Stimulated activated CD4-positive, alpha-beta T cell treated with anti-CD3 and anti-CD28 coated beads, Interleukin-1b, Interleukin-23, amount 100 ng/mL, for 48 hours (primary cell): Measurements from ENCODE around the gene PRIM2.
"Not testable (repeated sequence)": the region's sequence is repeated elsewhere in the genome, so short reads cannot be mapped to it uniquely, and the experiment has no call there.

Experiments used
- DNase-seq: peaks from one replicate; pipeline ENCODE4 v3.0.0-alpha.2; 2020

The PRIM2 gene

DNA sequence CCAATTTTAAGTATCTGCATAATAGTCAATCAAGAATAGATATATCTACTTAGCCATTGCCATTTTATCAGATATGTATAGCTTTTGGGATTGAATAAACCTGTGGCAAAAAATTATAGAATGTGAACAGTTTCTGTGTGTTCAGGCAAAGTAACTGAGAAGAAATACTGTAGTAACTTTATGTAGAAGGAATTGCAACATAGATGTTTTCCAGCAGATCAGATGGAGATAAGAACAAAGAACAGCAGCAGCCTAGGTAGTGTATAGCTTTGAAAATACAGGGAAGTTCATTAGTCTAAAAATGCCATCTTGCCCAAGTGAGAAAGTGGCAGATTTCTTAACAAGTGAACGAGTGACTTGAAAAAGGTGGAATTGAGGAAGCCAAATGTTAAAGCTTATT is 197.7 kb downstream of the PRIM2 start:
- DNase-seq = not testable (repeated sequence)

DNA sequence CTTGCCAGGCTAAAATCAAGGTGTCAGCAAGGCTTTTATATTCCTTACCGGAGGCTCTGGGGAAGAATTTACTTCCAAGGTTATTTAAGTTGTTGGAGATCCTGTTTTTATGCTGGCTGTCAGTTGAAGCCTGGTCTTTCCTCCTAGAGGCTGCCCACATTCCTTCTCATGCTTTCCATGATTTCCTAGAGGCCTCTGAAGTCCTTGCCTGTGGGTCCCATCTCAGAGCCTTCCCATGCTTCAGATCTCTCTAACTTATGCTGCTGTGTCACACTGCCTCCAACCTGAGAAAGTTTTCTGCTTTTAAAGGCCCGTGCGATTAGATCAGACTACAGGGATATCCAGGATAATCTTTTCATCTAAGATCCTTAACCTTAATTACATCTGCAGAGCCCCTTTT is 198.4 kb downstream of the PRIM2 start:
- DNase-seq = not testable (repeated sequence)

DNA sequence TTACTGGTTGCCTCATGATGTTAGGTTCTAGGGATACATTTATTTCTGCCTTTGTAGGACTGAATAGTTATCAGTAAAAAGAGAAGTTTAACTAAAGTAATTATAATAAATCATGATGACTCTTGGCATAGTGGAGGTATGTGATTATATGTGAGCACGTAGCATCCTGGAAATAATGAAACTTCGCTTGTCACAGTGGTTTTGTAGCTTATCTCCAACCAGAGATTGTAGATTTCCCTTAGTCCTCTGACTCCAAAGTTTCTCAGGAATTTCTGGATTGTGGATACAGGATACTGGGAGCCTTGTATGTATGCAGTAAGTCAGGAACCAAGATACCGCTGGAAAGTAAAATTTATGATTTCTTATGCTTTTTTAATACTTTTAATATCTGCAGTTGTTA is 199.3 kb downstream of the PRIM2 start:
- DNase-seq = not testable (repeated sequence)

DNA sequence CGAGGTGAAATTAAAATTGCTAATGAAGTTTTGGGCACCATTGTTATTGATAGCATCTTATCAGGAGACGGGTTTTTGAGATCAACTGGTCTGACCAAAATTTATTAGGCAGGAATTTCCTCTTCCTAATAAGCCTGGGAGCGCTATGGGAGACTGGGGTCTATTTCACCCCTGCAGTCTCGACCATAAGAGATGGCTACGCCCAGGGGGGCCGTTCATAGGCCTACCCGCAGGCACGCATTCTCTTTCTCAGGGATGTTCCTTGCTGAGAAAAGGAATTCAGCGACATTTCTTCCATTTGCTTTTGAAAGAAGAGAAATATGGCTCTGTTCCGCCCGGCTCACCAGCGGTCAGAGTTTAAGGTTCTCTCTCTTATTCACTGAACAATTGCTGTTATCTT is 201.8 kb downstream of the PRIM2 start:
- not testable (repeated sequence) for DNase-seq

DNA sequence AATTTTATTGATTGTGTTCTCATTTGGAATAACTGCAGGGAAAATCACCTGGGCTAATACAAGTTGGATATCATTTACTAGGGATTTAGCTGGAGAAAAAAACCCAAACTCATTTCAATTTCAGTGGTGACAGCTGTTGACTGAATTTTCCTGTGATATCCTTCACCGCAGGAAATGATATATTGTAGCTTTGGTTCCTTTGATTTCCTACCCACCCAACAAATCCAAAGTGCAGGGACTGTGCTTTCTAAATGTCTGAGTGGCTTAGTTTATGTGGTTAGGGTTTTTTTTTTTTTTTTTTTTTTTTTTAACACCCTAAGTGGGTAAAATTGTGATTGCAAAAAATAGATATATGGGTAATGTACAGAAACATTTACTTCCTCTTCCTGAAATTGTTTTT is 203.7 kb downstream of the PRIM2 start:
- not testable (repeated sequence) for DNase-seq

DNA sequence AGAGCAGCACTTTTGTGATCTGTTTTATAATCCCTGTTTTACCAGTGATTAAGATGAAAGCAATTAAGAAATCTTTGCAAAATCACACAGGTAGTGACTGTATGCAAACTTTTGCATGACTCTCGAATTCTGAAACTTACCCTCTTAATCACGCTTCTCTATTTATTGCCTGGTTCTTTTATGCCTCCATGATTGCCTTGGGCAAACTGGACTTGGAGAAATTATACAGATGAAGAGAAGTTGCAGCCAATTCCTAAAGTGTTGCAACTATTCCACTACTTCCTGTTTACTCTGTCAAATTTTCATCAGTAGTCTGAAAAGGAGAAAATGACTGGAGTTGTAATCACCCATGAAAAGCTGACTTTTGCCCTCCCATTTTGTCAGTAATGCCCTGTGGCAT is 205.8 kb downstream of the PRIM2 start:
- DNase-seq = not testable (repeated sequence)

DNA sequence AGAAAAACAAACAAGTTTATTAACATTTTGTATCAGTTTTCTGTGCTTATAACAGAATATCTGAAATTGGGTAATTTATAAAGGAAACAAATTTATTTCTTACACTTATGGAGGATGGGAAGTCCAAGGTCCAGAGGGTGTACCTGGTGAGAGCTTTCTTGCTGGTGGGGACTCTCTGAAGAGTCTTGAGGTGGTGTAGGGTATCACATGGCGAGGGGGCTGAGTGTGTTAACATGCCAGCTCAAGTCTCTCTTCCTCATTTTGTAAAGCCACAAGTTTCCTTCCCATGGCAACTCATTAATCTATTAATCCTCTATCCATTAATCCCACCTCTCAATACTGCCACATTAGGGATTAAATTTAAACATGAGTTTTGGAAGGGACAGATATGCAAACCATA is 212.3 kb downstream of the PRIM2 start:
- not testable (repeated sequence) for DNase-seq

DNA sequence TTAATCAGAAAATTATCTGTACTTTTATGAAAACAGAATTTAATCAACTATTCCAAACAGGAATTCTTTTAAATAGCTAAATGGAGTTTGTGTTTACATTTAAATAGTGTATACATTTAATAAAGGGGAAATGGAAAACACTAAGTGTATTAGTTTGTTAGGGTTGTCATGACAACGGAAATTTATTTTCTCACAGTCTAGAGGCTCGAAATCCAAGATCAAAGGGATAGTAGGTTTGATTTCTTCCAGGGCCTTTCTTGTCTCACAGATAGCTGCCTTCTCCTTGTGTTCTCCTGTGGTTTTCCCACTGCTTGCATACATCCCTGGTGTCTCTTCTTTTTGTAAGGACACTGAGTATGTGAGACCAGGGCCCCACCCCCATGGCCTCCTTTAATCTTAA is 215.2 kb downstream of the PRIM2 start:
- not testable (repeated sequence) for DNase-seq

DNA sequence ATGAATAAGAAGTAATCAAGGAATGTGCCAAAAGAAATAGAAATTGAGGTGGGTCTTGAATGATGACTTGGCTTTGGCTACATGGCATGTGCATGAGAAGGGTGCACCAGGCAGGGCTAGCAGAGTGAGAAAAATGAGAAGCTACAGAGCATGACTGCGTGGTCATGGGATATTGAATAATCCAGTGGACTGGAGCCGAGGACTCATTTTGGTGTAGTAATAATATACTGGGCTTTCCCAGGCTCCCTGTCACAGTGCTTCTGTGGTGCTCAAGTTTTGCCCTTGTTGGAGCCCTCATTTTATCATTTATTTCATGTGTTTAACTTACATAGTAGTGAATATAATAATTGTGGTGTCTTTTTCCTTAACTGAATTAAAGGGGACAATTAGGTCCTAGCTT is 217.7 kb downstream of the PRIM2 start:
- not testable (repeated sequence) for DNase-seq

DNA sequence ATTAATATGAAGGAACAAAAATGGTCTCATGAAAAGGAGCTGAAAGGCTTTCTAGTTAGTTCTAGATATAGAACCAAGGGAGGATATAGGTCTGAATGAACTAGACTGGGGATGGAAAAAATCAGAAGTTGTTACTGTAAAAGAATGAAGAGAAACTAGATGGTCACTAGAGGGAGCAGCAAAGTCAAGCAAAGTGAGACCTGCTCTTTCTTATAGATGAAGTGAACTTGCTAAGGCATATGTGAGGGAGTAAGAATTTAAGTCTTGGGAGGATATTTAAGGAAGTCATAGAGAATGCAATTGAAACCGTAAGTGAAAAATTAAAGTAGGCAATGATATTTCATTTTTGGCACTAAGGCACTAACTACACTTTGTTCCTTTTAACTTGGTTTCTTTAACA is 218.6 kb downstream of the PRIM2 start:
- not testable (repeated sequence) for DNase-seq

DNA sequence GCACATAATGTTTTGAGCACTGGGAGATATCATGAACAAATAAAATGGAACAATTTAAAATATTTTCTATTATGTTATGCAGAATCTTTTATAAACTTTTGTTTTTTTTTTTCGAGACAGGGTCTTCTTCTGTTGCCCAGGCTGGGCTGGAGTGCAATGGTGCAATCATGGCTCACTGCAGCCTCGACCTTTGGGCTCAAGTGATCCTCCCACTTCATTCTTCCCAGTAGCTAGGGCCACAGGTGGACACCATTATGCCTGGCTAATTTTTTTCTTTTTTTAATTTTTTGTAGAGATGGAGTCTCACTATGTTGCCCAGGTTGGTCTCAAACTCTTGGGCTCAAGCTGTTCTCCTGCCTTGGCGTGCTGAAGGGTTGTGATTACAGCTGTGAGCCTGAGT is 220.5 kb downstream of the PRIM2 start:
- not testable (repeated sequence) for DNase-seq

DNA sequence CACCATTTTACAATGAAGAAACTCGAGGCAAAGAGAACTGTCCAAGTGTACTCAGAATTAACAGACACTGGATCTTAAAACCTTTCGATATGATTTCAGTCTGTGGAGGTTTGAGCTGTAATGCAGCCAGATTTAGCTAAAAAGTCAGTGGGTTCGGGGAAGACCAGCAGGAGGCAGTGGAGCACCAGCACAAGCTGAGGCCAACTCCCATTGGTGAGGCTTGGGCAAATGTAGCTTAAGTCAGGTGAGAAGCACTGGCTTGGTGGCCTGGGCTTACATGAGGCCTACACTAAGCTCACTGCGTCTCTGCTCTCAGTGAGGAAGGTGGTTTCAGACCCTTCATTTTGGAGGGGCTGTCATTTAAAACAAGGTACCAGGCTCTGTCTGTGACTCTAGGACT is 234.5 kb downstream of the PRIM2 start:
- DNase-seq = not testable (repeated sequence)

DNA sequence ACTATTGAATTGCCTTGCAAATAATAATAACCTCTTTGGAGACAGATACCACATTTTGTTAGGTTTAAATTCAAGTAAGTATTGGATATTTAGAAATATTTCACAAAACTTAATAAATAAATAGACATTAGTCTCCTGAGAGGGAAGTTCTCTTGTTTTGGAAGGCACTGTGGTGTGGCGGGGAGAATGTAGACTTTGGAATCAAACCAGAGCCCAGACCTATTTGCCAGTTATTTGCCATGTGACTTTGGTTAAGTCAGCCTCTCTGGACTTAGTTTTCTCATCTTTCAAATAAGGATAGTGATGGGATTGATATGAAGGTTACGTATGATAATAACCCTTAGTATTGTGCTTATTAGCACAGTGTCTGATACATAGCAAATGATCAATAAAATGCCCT is 240.4 kb downstream of the PRIM2 start:
- DNase-seq = not testable (repeated sequence)

DNA sequence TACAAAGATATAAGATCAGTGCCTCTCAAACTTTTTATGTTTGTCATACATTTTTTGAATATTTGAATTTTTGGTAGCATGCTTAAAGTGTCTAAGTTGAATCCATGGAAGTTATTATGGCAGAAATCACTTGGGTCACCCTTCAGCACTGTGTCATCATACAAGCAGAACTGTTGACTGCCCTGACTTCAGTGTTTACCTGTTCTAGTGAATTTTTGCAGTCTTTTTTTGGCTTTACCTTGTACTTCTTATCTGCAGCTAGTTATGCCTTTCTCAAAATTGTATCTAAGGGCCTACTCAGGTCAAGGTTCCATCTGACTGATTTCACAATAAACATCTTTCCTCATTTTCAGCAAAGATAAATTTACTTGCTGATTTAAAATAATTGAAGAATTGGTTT is 241.7 kb downstream of the PRIM2 start:
- not testable (repeated sequence) for DNase-seq

DNA sequence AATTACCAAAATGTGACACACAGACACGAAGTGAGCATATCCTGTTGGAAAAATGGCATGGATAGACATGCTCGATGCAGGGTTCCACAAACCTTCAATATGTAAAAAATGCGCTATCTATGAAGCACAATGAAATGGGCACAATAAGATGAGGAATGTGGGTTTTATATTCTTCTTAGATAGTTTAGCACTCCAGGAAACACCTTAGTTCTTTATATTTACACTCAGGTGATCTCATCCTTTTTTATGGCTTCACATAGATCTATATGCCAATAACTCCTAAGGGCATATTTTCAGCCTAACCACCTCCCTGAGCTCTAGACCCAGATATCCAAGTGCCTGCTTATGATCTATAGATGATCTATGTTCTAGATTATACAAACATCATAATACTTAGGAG is 244.8 kb downstream of the PRIM2 start:
- not testable (repeated sequence) for DNase-seq

DNA sequence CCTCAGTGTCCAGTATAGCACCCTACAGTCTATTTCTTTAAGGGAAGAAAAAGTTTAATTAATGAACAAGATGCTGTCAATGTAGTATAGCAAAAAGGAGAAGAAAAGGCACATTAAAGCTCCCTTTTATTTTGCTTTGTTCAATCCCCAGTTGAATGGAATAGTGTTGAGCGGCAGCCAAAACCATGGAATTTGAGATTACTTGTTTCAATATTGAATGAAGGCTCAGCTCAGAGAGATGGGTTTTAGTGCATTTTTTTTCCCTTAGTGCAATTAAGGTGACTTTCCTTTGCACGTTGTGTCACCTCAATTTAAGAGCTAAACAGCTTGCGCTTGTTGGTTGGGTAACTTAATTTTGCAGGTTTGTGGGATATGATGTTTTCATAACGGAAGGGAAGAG is 254.7 kb downstream of the PRIM2 start:
- not testable (repeated sequence) for DNase-seq

DNA sequence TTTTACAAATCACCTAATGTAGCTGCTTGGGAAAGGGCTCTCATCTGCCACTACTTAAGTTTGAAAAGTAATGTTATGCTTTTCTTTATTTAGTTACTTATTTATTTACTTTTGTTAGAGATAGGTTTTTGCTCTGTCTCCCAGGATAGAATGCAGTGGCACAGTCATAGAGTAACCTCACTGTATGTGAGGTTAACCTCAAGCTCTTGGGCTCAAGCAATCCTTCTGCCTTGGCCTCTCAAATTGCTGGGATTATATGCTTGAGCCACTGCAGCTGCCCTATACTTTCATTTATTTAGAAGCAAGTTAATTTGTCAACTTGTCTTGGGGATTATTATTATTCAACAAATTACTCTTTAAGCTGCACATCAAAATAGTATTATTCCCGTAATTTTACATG is 255.4 kb downstream of the PRIM2 start:
- not testable (repeated sequence) for DNase-seq

DNA sequence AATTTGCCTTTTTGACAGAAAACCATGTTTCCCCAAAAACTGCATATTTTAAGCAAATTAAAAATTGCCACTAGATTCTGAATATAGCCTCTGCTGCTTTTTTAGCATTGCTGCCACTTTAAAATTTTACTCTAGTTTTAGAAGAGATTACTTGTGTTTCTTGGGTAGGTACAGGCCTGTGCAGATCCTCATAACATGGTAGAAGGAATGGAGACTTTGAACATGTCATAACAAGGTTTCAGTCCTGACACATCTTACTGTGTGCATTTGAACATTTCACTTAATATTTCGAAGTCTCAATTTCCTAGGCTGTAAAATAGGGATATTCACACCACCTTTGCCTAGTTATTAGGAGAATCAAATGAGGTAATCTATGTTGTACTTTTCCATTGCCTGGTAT is 259.6 kb downstream of the PRIM2 start:
- not testable (repeated sequence) for DNase-seq

DNA sequence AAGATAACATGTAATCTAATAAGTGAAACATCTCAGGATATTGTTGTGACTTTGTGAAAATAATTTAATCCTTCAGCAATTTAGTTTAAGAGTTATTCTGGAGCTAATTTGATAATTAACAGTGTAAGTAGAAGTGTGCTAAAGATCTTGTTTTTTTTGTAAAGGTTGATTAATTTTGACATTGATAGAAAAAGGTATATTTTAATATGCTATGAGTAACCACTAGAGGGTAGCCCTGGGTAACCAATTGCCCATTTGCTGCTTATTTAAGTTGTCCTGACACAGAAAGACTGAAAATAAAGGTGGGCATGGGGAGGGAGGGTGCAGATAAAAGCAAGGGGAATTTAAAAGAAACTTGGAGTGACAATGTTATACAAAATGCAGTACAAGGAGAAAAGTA is 262.1 kb downstream of the PRIM2 start:
- not testable (repeated sequence) for DNase-seq

DNA sequence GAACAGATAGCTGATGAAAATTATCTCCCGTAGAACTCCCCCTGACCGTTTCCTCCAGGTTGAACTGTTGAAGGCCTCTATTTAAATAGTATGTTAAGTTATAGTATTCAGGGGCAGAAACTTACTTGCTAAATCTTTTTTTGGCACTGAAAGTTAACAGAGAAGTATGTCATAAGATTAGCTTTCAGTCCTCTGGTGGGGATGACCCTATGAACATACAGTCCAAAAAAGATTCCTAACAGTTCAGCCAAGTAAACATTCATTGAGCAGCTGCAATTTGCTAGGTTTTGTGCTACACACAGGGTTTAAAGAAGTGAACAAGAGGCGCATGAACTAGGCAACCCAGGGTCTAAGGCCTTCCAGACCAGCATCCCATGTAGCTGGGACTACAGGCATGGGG is 264.2 kb downstream of the PRIM2 start:
- DNase-seq = not testable (repeated sequence)

DNA sequence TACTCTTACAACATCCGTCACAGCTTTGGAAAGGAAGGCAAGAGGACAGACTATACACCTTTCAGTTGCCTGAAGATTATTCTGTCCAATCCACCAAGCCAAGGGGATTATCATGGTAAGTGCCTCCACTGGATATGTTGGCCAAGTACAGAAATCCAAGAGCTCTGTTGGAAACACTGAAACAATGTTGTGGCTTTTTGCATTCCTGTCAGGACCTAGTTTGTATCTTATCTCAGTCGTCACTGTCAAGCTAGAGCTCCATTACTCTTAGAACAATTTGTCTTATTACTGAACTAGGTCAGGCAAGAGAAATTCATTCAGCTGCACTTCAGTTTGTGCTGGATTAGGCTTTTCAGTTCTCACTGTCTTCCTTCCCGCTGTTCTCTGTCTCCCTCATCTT is 283.7 kb downstream of the PRIM2 start:
- not testable (repeated sequence) for DNase-seq

DNA sequence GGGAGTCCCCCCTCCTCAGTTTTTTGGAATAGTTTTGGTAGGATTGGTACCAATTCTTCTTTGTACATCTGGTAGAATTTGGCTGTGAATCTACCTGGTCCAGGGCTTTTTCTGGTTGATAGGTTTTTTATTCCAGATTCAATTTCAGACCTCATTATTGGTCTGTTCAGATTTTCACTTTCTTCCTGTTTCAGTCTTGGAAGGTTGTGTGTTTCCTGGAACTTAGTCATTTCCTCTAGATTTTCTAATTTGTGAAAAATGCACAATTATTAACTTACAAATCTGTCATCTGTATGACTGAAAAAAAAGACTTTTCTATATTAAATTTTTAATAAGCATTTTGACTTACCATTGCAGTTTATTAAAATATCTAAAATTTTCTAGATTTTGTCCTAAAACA is 287.9 kb downstream of the PRIM2 start:
- DNase-seq = not testable (repeated sequence)

DNA sequence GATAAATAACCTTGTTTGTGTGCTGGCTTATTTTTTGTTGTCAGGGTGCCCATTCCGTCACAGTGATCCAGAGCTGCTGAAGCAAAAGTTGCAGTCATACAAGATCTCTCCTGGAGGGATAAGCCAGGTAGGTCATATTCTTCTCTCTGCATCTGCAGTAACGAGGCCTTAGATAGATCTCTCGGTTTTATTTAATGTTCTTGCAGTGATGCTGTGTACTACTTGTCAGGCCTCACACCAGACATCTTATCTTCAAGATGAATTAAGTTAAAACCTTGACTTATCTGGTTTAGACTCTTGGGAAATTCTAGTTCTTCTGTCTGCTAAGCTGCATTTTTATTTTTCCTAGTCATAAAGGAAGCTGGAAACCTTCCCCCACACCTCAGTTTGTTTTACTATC is 288.9 kb downstream of the PRIM2 start:
- DNase-seq = not testable (repeated sequence)

DNA sequence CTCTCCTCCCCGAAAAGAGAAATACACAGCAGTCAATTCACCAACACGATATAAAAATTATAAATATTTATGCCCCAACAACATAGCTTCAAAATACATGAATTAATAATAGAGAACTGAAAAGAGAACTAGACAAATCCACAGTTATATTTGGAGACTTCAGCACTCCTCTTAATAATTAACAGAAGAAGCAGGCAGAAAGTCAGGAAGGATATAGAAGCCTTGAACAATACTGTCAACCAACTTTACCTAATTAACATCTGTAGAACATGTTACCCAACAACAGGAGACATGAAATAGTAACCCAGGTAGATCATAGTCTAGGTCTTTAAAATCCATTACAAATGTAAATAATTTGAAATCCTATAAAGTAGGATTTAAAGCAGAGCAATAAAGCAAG is 293.2 kb downstream of the PRIM2 start:
- DNase-seq = not testable (repeated sequence)

DNA sequence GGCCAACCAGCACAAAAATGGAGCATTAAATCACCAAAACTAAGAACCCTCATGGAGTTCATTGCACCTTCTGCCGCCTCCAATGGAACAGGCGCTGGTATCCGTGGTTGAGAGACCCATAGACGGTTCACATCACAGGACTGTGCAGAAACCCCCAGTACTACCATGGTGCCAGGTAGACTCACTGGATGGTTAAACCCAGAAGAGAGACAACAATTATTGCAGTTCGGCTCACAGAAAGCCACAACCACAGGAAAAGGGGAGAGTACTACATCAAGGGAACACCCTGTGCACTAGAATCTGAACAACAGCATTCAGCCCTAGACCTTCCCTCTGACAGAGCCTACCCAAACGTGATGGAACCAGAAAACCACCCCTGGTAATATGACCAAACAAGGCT is 301.5 kb downstream of the PRIM2 start:
- not testable (repeated sequence) for DNase-seq

DNA sequence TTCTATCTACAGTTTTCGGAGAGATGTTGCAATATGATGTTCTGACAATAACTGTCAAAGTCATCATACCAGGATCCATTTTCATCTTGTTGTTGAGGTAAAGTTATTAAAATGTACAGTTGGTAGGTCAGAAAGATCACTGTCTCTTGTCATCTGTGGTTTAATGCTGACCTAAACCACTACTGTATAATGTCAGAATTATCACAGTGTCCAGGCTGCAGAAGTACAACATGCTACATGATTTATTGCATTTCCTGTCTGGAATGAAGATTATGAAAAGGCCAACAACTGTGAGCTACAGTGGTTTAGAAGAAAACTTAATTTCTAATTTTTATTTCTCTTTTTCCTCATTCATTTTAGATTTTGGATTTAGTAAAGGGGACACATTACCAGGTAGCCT is 314.3 kb downstream of the PRIM2 start:
- DNase-seq = not testable (repeated sequence)
